NCI-H2196 (cell line): ENCODE measurements around the gene BMP10.

ENCODE experiments used
- DNase-seq: peaks from one replicate; lab custom pipeline; 2025; ENCODE audit not compliant: unreplicated experiment; lab: John Stamatoyannopoulos, UW

BMP10 gene, protein sequence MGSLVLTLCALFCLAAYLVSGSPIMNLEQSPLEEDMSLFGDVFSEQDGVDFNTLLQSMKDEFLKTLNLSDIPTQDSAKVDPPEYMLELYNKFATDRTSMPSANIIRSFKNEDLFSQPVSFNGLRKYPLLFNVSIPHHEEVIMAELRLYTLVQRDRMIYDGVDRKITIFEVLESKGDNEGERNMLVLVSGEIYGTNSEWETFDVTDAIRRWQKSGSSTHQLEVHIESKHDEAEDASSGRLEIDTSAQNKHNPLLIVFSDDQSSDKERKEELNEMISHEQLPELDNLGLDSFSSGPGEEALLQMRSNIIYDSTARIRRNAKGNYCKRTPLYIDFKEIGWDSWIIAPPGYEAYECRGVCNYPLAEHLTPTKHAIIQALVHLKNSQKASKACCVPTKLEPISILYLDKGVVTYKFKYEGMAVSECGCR

GRCh38 chr2:68871159-68871764, at the start of gene BMP10:
Gene BMP10, minus strand, starts transcription at chr2:68871397. Its CDS starts 39 bp downstream, at chr2:68871358.
- no peak for DNase-seq

- DNase-seq, result no peak
Measured at GRCh38 chr2:68920481-68921170, 49.4 kb upstream of the BMP10 start.

GRCh38 chr2:68918497-68918896, 47.3 kb upstream of the BMP10 start:
- DNase-seq, result no peak

DNA sequence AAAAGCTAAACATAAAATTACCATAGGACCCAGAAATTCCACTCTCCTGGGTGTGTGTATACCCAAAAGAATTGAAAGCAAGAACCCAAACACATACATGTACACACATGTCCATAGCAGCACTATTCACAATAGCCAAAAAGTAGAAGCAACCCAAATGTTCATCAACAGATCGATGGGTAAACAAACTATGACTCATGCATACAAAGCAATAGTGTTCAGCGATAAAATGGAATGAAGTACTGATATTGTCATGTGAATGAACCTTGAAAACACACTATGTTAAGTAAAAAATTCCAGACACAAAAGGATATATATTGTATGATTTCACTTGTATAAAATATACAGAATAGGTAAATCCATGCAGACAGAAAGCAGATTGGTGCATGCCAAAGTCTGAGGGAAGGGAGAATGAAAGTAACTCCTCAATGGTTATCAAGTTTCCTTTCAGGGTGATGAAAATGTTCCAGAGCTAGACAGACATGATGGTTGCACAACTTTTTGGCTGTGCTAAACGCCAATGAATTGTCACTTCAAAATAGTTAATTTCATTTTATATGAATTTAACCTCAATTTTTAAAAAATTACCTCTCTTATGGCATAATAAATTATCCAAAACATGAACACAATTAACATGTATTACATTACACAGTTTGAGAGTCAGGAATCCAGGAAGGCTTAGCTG, 46.0 kb upstream of the BMP10 start:
- DNase-seq, result no peak

- no peak for DNase-seq
Measured at GRCh38 chr2:68916226-68916625, 45.0 kb upstream of the BMP10 start.

GRCh38 chr2:68915393-68915792, 44.2 kb upstream of the BMP10 start:
- no peak for DNase-seq

DNA sequence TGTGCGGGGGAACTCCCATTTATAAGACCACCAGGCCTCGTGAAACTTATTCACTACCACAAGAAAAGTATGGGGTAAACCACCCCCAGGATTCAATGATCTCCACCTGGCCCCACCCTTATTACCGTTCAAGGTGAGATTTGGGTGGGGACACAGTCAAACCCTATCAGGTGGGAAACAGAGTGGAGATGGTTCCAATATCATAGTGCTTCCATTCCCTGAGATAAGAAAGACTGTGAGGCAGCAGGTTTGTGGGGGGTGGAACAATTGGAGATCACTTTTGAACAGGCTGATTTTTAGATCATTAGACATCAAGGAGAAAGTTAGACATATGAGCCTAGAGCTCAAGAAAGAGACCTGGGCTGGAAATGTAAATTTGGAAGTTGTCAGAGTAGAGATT, 42.2 kb upstream of the BMP10 start:
- no peak for DNase-seq

GRCh38 chr2:68912732-68913131, 41.5 kb upstream of the BMP10 start:
- DNase-seq, result no peak

- no peak for DNase-seq
Measured at GRCh38 chr2:68912111-68912510, 40.9 kb upstream of the BMP10 start.

- no peak for DNase-seq
Measured at GRCh38 chr2:68911709-68912108, 40.5 kb upstream of the BMP10 start.

DNA sequence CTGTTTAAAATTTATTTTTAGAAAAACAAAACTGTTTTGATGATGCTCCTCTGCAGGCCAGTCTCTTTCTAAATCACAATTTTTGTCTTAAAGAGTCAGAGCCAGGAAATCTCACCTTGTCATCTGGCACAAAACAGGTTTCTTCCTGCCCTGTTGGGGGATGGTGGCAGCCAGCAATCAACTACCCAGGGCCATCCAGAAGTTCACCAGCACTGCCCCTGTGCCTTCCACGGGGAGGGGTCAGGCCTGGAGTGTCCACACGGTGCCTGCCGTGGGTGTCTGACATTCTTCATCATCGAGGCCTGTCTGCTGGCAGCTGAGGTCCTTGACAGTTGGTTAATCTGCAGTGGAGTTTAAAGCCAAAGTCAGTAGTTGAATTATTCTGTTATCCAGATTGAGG, 40.0 kb upstream of the BMP10 start:
- DNase-seq, result no peak

- DNase-seq, result peak; percentile 57
Measured at GRCh38 chr2:68909793-68910674, 38.8 kb upstream of the BMP10 start.

GRCh38 chr2:68908392-68908970, 37.3 kb upstream of the BMP10 start:
- peak; percentile 81 for DNase-seq

DNA sequence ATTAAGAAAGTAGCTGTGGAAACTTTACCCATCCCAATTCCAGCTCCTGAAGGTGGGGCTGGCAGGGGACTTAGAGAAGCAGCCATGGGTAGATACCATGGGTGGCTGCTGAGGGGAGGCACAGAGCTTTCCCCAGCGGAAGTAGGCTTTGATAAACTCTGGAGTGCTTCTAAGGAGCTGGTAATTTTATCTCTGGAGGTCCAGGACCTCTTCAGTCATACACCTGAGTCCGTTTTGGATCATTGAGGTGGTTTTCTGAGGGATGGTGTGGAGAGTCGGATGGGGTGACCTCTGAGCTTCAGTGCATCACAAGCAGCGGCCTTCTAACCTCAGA, 36.7 kb upstream of the BMP10 start:
- no peak for DNase-seq

DNA sequence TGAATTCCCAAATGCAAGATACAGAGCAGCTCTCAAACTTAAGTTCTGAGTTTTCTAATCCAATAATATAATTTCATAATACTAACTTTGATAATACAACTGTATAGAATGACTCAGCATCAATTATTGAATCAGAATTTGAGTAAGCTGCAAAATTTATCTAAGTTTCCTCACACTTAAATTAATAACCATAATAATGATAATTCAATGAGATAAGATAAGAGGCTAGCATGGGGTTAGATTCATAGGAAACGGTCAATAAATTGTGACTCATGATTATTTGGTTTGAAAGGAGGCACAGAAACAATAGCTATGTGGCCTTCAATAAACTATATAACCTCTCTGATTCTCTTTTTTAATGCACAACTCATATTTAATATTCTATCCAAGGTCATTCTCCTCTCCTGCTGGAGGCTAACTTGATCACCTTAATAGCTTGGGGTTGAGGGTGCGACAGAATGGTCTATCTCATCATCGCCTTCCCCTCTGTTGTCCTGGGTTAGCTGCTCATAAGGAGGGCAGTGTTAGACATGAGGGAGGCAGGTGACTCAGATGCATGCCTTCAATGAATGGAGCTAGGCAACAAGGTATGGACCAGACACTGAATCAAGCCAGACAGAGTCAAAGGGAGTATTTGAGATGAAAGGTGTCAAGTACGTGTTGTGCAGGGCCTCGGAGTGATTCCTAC, 36.2 kb upstream of the BMP10 start:
- no peak for DNase-seq

GRCh38 chr2:68906716-68907115, 35.5 kb upstream of the BMP10 start:
- no peak for DNase-seq

DNA sequence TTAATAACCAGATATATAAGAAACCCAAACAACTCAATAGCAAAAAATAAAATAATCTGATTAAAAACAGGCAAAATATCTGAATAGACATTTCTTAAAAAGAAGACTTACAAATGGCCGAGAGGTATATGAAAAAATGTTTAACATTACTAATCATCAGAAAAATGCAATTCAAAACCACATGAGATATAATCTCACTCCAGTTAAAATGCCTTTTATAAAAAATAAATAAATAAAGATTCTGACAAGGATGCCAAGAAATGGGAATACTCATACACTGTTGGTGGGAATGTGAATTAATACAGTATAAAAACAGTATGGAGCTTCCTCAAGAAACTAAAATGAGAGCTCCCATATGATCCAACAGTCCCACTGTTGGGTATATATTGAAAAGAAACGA, 33.9 kb upstream of the BMP10 start:
- DNase-seq, result no peak

- no peak for DNase-seq
Measured at GRCh38 chr2:68901561-68901960, 30.4 kb upstream of the BMP10 start.

DNA sequence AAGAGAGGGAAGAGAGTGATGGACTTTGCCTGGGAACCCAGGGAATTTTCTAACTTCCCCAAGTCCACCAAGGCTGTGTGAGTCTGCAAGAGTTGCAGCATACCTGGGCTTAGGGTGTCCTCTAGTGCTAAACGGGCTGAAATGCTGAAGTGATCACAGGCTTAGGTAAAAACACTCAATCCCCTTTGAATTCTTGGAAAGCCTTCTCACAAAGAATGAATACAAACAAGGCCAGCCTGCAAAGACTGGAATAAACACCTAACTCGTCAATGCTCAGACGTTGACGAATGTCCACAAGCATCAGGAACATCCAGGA, 30.0 kb upstream of the BMP10 start:
- DNase-seq, result no peak
